Jurkat, Clone E6-1 (cell line): ENCODE measurements around the gene BCO1. TPM values are rescaled to one million over a fixed set of nuclear protein-coding genes. Genes with fewer than 3 reads are reported as not detected.
"Not testable (repeated sequence)": the region's sequence is repeated elsewhere in the genome, so short reads cannot be mapped to it uniquely, and the experiment has no call there.

ENCODE experiments used
- DNase-seq: peaks from one replicate; pipeline ENCODE4 v3.0.0-alpha.2; 2011; ENCODE audit warnings: low read depth, low spot score
- H3K4me3 ChIP-seq: 2 replicates; pipeline ENCODE4 v1.5.1; 2011; ENCODE audit warnings: mild to moderate bottlenecking, low read length, control low read depth, moderate library complexity
- polyA plus RNA-seq: library from polyadenylated mRNA; unstranded; fragments of >200 nt; gene quantifications from one replicate; pipeline ENCODE4 v1.2.1, GENCODE V29; 2012; ENCODE audit warnings: missing spikeins; ENCODE audit not compliant: insufficient read length, insufficient read depth

The BCO1 gene, protein sequence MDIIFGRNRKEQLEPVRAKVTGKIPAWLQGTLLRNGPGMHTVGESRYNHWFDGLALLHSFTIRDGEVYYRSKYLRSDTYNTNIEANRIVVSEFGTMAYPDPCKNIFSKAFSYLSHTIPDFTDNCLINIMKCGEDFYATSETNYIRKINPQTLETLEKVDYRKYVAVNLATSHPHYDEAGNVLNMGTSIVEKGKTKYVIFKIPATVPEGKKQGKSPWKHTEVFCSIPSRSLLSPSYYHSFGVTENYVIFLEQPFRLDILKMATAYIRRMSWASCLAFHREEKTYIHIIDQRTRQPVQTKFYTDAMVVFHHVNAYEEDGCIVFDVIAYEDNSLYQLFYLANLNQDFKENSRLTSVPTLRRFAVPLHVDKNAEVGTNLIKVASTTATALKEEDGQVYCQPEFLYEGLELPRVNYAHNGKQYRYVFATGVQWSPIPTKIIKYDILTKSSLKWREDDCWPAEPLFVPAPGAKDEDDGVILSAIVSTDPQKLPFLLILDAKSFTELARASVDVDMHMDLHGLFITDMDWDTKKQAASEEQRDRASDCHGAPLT
- polyA plus RNA-seq, result not detected

DNA sequence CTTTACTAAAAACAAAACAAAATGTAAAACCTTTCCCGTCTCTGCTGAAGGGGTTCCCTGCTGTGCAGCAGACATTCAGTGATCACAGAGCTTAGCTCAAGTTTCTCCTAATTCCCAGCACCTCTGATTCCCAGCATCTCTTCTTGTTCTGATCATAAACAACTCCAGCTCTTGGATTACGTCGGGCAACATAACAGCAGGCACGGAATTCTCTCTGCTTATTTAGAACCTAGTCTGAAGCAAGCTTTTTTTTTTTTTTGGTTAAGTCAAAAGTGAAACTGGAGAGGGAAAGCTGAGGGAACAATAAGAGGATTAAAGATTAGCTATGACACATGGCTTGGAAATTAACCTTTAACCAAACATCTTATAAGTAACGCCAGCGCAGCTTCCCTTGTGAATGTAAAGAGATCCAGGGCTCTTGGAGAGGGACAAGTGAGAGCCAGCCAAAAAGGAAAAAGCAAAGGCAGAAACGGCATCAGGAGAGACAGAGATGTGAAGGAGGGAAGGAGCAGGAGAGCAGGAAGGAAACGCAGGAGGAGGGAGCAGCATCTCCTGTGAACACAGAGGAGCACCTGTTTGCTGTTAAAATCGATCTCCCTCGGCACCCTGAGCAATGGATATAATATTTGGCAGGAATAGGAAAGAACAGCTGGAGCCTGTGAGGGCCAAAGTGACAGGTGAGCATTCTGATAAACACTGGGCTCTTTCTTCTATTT, at the start of gene BCO1:
Gene BCO1, plus strand, starts transcription at position 394 of the 716 bp plus-strand sequence. Its CDS starts 220 bp downstream, at position 614.
- H3K4me3 ChIP-seq, result no peak within 1 kb of the TSS
- no peak for DNase-seq

DNA sequence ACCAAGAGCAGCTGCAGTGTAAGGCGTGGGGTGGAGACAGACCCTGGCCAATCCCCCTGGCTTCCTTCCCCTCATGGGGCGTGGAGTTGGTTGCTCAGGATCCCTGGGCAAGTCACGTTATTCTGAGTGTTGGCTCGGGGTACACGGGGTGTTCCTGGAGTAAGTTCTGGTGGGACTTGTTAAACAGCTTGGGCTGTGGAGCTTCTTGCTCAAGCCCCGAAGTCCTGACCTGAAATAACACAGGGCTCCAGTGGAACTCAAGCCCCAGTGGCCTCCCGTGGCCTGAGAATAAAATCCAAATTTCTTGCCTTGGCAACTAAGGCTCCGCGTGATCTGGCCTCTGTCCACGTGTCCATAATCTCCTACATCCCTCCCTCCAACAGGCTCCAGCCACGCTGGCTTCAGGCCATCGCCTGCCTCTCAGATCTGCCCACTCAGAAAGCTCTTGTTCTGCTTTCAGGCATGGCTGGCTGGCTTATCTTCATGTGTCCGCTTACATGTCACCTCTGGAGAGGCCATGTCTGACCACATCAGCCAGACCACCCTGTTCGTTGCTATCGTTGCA, 49.3 kb upstream of the BCO1 start:
- DNase-seq, result no peak
- no peak overlapping the region for H3K4me3 ChIP-seq

DNA sequence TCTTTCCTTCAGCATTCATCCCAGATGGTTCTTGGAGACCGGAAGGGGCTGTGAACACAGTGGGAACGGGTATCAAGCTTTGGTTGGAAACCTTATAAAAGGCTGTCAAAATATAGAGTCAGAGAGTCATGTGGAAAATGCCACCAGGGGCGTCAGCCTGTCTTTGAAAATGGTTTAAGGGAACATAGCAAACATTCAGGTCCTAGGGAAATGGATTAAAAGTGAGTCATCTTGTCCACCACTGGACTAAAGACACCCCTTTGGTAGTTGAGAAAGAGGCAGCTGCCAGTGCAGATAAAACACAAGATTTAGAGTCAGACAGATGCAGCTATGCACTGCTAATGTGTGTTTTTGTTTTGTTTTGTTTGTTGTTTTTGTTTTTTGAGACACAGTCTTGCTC, 47.8 kb upstream of the BCO1 start:
- H3K4me3 ChIP-seq, result no peak overlapping the region
- DNase-seq, result no peak

DNA sequence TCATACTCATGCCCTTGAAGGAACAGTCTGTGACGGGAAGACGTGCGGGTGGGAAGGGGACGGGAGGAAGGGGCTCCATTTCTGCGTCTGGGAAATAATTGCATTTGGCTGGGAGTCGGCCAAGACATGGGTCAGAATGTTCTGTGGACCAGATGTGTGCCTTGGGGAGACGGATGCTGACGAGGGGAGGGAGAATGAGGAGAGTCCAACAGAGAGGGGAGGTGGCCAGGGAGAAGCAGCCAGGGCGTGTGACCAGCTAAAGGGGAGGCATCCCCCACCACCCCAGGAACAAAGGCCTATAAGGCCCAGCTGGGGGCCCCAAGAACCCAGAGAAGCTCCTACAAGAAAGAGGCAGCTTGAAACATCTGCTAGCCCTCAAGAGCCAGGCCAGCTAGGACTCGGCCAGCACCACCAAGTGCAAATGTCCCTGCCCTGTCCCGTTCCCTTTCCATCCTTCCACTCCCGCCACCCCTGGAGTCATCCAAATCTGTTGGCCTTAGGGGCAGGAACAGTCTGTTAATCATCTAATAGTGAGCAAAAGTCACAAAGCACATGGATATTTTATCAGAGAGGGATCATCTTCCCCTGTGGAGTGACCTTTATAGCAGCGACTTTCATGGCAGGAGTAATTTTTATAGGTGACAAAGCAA, 42.5 kb upstream of the BCO1 start:
- DNase-seq, result no peak
- no peak overlapping the region for H3K4me3 ChIP-seq

DNA sequence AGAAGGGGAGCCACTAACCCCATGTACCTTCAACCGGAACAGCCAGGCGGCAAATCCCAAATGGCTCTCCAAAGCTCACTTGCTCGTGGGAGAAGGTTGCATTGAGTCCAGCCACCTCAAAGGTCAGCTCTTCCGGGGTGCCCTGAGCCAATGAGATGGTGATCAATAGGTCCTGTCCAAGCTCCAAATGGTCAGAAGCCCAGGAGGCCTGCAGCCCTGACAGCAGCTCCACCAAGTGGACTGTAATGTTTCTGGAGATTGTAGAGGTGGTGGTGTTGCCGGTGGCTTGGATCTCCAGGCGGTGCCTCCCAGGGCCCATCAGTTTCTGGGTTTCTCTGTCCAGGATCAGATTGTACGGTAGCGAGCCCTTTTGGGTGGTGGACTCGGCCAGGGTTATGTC, 39.9 kb upstream of the BCO1 start:
- no peak overlapping the region for H3K4me3 ChIP-seq
- DNase-seq, result no peak

DNA sequence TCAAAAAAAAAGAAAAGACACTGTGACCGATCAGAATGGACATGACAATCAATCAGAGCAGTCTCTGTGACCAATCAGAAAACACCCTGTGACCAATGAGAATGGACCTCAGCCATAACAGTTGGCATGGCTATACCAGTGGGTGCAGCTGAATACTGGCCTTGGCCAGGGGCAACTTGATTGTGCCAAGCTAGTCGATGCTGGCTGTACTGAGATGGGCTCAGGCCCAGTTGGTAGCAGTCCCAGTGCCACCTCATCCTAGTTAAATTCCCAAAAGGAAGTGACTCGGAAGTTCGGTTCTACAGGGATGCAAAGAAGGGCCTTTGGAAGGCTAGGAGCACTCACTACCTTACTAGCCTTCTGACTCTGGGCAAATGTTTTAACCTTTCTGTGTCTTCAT, 37.2 kb upstream of the BCO1 start:
- no peak for DNase-seq

DNA sequence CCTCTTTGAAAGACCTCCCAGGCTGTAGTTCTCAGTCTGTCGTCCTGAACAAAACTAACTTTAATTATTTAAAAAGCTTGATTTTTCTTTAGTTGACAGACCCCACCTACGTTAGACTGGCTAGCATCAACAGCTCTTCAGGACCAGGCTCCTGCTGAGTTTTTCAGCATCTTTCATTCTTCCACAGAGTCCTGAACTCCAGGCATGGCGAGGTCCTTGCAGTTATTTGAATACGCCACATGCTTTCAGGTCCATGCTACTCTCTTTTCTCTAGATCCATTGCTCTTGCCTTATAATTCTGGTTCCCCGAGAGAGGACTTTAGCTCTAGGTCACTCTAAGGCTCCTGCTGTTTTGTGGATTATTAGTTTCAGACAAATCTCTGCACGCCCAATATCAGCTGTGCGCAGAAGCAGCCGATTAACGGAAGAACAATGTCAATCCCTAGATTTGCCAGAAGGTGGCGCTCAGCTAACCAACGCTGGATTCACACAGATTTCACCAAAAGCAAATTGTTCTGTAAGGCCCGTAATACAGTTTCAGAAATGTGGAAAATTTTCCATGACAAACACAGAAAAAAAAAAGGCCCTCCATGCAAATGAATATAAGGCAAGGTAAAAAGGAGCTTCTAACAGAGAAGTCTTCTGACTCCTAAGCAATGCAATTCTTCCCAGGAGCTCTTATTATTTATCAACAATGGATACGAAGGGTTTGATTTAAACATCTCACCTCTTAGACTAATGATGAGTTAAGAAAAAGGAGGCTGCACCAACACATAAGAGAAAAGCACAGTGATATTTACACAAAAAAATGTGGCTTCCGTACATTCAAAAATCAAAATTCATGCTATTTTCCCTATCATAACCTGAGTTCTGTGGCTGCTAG, 33.5 kb upstream of the BCO1 start:
- peak; percentile 33 for DNase-seq
- H3K4me3 ChIP-seq, result no peak overlapping the region

More for the DNA sequence above, 37.2 kb upstream of the BCO1 start:
- H3K4me3 ChIP-seq, result no peak overlapping the region

DNA sequence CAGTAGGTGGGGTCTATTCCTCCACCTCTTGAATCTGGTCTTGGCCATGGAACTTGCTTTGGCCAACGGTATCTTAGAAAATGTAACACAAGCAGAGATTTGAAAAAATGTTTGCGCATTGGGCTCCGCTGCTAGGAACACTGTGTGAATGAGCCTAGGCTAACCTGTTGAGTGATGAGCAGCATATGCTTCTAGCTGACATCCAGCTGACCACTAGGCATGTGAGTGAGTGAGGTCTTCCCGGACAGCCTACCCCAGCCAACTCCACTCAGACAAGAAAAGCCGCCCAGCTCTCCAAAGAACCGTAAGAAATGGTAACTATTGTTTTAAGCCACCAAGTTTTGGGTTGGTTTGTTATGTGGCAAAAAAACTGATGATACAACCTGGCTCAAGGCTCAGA, 31.4 kb upstream of the BCO1 start:
- no peak overlapping the region for H3K4me3 ChIP-seq
- DNase-seq, result no peak

DNA sequence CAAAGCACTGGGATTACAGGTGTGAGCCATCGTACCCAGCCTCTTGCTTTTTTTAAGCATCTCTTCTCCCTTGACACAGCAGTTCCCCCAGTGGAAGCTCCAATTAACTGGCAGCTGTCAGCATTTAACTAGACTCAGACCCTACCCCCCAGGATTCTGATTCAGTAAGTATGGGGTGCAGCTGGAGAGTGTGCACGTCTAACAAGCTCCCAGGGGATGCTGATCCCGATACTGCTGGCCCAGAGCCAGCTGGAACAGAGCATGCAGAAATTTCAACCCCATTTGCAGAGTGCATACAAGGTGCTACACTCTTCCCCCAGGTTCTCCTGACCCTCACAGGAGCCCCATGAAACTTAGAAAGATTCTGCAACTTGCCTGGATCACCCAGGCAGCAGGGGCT, 27.7 kb upstream of the BCO1 start:
- no peak overlapping the region for H3K4me3 ChIP-seq
- DNase-seq, result no peak

DNA sequence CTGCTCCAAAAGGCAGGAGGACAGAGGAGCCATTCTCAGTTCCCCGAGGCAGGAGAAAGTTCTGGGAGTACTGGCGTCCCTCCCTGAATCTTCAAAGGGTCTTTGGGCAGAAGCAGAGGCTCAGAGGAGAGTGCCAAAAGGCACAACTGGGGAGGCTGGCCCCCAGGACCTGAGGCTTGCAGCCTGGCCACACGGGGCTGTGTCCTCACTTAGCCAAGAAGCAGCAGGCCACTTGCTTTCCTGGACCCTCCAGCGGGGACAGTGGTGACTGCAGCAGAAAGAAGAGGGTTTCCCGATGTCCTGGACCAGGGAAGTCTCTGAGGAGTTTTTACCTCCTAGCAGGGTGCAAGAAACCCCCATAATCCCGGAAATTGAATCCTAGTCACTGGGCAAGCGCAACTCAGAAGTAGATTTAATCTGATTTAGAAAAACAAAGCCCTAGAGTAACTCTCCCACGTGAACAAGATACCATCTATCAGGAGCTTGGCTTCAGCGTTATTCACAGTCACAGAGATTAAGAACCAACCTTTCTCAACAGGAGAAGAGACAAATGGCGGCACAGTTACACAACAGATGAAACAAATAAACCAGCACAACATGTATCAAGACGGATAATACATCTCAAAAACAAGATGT, 25.5 kb upstream of the BCO1 start:
- no peak overlapping the region for H3K4me3 ChIP-seq
- DNase-seq, result no peak

DNA sequence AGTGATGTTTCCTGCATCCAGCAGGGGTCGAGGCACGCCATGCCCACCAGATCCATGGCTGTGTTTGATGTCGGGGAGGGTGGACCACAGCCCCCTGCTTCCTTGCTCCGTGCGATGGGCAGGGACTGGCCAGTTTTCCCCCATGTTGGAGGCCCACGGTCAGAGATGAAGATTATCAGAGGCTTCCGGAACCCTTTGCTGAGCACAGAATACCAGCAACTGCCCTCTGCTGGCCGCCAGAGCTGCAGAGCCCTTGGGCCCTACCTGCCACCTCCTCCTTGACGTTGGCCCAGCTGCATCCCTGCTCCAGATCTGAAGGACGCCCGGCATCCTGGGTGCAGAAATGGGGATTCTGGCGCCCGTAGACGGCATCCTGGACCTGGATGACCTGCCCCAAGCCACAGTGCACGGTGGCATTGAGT, 23.7 kb upstream of the BCO1 start:
- DNase-seq, result no peak
- H3K4me3 ChIP-seq, result no peak overlapping the region

DNA sequence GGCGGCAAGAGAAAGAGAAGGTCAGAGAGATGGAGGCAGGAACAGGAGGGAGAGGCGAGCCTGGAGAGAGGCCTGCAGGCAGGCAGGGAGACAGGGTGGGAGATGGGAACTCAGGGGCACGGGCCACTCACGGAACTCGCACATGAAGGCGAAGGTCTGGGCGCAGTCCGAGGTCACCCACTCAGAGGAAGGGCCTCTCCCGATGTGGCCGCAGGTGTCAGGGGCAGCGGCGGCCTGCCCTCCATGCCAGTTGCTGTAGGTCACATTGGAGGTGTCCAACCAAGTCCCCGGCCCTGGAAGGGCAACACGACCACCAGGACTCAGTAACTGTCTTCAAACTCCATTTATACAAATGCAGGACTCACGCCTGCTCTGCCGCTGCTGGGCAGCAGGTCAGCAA, 22.4 kb upstream of the BCO1 start:
- no peak for DNase-seq
- H3K4me3 ChIP-seq, result no peak overlapping the region

DNA sequence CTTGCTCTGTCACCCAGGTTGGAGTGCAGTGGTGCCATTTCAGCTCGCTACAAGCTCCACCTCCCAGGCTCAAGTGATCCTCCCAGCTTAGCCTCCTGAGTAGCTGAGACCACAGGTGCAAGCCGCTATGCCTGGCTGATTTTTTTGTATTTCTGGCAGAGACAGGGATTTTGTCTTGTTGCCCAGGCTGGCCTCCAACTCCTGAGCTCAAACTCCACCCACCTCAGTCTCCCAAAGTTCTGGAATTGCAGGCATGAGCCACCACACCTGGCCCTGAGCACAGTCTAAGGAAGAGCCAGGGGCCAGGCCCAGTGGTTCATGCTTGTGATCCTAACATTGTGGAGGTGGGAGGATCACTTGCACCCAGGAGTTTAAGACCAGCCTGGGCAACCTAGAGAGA, 21.8 kb upstream of the BCO1 start:
- DNase-seq, result no peak
- H3K4me3 ChIP-seq, result no peak overlapping the region

DNA sequence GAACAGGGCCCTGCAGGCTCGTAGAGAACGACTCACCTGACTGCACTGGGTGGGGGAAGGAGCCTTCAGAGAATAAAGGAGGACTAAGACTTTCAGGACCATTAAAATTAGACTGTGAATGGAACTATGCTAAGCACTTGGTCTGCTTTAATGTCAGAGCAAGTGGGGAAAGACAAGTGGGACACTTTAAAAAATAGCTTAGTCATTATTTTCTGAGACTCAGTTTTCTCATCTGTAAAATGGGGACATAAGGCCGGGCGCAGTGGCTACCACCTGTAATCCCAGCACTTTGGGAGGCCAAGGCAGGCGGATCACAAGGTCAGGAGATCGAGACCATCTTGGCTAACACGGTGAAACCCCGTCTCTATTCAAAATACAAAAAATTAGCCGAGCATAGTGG, 19.3 kb upstream of the BCO1 start:
- DNase-seq, result no peak
- H3K4me3 ChIP-seq, result no peak overlapping the region

DNA sequence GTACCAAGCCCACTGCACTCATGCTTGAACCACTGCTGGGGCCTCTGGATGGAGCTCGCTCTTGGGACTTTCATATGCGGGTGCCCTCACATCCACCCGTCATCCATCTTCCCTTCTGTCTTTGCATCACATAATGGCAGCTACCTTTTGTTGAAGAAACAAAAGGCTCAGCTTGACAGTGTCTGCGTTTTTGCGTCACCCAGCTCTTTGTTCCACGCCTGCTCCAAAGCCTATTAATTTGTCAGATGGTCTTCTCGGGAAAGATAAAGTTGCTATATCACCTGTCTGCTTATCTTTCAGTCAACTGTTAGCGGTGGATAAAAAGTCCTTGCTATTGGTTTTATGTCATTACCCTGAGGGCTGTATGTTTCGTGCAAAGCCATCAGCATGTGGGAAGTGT, 18.1 kb upstream of the BCO1 start:
- no peak for DNase-seq
- no peak overlapping the region for H3K4me3 ChIP-seq

DNA sequence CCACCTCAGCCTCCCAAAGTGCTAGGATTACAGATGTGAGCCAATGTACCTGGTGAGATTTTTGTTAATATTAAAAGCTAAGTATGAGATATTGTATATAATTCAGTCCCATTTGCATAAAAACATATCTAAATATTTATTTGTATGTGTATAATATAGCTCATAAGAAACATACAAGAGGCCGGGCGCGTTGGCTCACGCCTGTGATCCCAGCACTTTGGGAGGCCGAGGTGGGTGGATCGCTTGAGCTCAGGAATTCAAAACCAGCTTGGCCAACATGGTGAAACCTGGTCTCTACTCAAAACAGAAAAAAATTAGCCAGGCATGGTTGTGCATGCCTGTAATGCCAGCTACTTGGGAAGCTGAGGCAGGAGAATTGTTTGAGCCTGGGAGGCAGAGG, 16.8 kb upstream of the BCO1 start:
- no peak for DNase-seq
- H3K4me3 ChIP-seq, result no peak overlapping the region

DNA sequence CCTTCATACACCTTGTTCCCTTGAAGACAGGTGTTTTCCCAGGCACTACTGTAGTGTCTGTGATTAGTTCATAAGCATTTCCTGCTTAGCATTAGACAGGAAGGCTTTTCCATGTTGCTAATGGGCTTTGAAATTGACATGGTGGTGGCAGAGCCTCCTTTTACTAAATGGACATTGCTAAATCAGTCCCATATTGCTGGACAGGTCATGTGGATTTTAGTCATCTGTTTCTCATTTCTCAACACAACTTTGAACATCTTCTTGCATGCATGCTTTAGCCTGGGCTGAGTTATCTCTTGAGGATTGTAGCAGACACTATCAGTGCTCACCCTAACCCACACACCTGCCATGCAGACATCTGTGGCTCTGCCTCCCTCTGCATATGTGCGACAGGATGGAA, 13.7 kb upstream of the BCO1 start:
- no peak for DNase-seq
- no peak overlapping the region for H3K4me3 ChIP-seq

DNA sequence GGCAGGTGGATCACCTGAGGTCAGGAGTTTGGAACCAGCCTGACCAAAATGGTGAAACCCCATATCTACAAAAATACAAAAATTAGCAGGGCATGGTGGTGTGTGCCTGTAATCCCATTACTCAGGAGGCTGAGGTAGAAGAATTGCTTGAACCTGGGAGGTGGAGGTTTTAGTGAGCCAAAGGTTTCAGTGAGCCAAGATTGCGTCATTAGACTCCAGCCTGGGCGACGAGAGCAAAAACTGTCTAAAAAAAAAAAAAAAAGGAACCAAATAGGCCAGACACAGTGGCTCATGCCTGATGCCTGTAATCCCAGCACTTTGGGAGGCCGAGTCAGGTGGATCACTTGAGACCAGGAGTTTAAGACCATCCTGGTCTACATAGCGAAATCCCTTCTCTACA, 12.8 kb upstream of the BCO1 start:
- not testable (repeated sequence) for DNase-seq, H3K4me3 ChIP-seq
